Subcutaneous abdominal adipose tissue (tissue), 5 donors: ENCODE measurements around the gene FAM47E.
A peak's percentile ranks its signal among the peaks of the same experiment; 100 is the strongest.

Experiments used
- H3K27ac ChIP-seq: one replicate; pipeline ENCODE4 v1.7.0; 2013; ENCODE audit warnings: low read depth, mild to moderate bottlenecking, inconsistent platforms, low read length, moderate library complexity
- H3K27me3 ChIP-seq, 5 donors: one replicate each; pipeline ENCODE4 v1.7.0; 2013; ENCODE audit warnings: low read length in 5 of 5, inconsistent platforms in 1 of 5; ENCODE audit not compliant: control insufficient read depth in 5 of 5, insufficient read depth in 4 of 5
- H3K36me3 ChIP-seq, 5 donors: one replicate each; pipeline ENCODE4 v1.7.0; 2013; ENCODE audit warnings: low read length in 5 of 5; ENCODE audit not compliant: control insufficient read depth in 5 of 5, insufficient read depth in 5 of 5
- H3K4me1 ChIP-seq, 5 donors: one replicate each; pipeline ENCODE4 v1.7.0; 2013; ENCODE audit warnings: low read length in 5 of 5, mild to moderate bottlenecking in 3 of 5, moderate library complexity in 1 of 5; ENCODE audit not compliant: control insufficient read depth in 5 of 5, insufficient read depth in 5 of 5
- H3K4me3 ChIP-seq, 5 donors: one replicate each; pipeline ENCODE4 v1.7.0; 2013; ENCODE audit warnings: low read length in 5 of 5, low read depth in 1 of 5
- H3K9ac ChIP-seq, 5 donors: one replicate each; pipeline ENCODE4 v1.7.0; 2013; ENCODE audit warnings: low read length in 5 of 5, mild to moderate bottlenecking in 4 of 5, moderate library complexity in 3 of 5
- H3K9me3 ChIP-seq, 5 donors: one replicate each; pipeline ENCODE4 v1.7.0; 2013; ENCODE audit warnings: low read length in 5 of 5; ENCODE audit not compliant: control insufficient read depth in 5 of 5
- donor health status: healthy.
- donor health status: healthy.
- donor health status: healthy.
- donor health status: healthy.
- donor health status: healthy.

The FAM47E gene, protein sequence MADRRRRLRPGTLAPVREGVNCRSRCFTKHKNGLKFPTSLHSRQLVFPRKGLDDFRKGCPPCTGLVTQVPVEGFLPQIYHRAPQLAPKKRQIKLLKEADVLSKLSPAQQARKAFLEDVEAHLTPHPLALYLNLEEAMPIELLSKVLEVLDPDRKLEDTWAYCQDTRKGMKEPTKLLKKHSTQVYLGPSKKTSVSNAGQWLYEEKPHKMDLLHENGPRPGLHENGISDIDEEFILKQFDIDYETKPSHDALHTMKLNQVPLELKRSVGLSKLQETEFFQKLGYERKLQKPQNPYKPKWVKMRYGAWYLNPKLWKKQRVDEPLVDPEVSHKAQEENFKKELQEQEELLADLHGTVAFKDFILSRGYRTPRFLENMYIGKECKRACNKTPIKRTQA

GRCh38 chr4:76251441-76252270 is at the start of gene FAM47E:
TSS of gene FAM47E (plus strand) at chr4:76251721. CDS start at chr4:76251747, 26 bp downstream.
- peaks cover 2 to 31% (median 17%) of the 10 kb centered on the region in 5 donors for H3K4me1 ChIP-seq
- H3K9me3 ChIP-seq = no peaks in the 10 kb centered on the region
- peak within 1 kb of the TSS; percentile 66 to 84 (median 77) for H3K4me3 ChIP-seq
- peak within 1 kb of the TSS; percentile 35 to 75 (median 57) for H3K9ac ChIP-seq
- H3K27me3 ChIP-seq = peaks cover 0 to 9% (median 0%) of the 10 kb centered on the region in 5 donors
- no peaks in the 10 kb centered on the region for H3K36me3 ChIP-seq
- H3K27ac ChIP-seq = peak within 1 kb of the TSS; percentile 91

GRCh38 chr4:76203541-76203940 is 48.0 kb upstream of the FAM47E start:
- peak overlapping the region; percentile 95 for H3K27ac ChIP-seq

GRCh38 chr4:76204936-76205335 is 46.6 kb upstream of the FAM47E start:
- Histone ChIP-seq H3K27me3 (no peaks in the 10 kb centered on the region), H3K36me3 (peaks cover 0 to 4% (median 0%) of the 10 kb centered on the region in 5 donors), H3K4me3 (no peak overlapping the region), H3K4me1 (peaks cover 6 to 81% (median 69%) of the 10 kb centered on the region in 5 donors), H3K9me3 (no peaks in the 10 kb centered on the region), H3K9ac (no peak overlapping the region), H3K27ac (peak overlapping the region; percentile 95)

More at GRCh38 chr4:76203541-76203940, 48.0 kb upstream of the FAM47E start:
- H3K9ac ChIP-seq = no peak overlapping the region
- H3K4me1 ChIP-seq = peaks cover 9 to 82% (median 69%) of the 10 kb centered on the region in 5 donors
- H3K9me3 ChIP-seq = no peaks in the 10 kb centered on the region
- peaks cover 0 to 4% (median 0%) of the 10 kb centered on the region in 5 donors for H3K36me3 ChIP-seq
- no peaks in the 10 kb centered on the region for H3K27me3 ChIP-seq
- no peak overlapping the region for H3K4me3 ChIP-seq

DNA sequence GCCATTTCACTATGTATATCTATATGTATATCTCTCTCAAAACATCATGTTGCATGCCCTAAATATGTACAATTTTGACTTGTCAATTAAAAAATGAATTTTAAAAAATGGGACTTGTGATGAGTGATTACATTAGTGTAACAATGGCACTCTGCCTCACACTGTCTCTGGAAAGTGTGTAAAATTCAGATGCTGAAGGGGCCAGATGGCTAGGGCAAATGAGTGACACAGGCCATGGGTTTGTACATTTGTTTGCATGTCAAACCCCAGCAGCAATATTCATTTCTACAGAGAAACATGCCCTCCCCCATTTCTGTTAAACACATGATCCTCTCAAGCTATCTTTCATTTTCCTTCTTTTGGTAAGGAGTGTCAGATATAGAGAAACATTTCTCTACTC is 46.0 kb upstream of the FAM47E start:
- Histone ChIP-seq H3K4me1 (peaks cover 3 to 81% (median 69%) of the 10 kb centered on the region in 5 donors), H3K4me3 (no peak overlapping the region), H3K9me3 (no peaks in the 10 kb centered on the region), H3K27ac (peak overlapping the region; percentile 95), H3K9ac (peak overlapping the region in 3 of 5 donors; percentile 36 to 45 (median 42)), H3K36me3 (peaks cover 0 to 4% (median 0%) of the 10 kb centered on the region in 5 donors), H3K27me3 (no peaks in the 10 kb centered on the region)

DNA sequence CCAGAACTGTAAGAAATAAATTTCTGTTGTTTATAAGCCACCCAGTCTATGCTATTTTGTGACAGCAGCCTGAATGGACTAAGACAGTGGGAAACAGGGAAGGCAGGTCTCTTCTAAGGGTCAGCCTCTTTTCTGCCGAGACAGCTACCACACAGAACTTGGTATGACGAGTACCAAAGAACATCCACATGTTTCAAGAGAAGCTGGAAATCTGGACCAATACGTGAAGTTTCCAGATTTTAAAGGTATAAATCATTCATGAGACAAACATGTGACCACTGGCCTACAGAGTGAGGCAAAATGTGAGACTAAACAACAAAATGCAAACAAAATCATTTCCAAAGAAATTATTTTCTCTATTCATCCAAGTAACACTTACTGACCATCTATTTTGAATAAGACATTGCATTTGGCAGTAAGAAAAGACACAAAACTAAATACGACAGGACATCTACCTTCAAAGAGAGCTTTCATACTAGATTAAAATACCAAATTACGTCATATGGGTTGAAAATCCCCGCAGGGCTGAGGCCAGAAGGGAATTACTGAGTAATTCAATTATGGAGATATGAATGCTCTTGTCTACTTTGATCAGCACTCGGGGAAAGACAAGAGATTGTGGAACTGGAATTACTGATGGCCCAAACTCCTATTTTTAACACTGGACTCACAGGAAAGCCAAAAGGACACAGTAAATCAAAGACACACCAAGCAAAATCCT is 45.1 kb upstream of the FAM47E start:
- Histone ChIP-seq H3K27me3 (no peaks in the 10 kb centered on the region), H3K36me3 (peaks cover 0 to 4% (median 0%) of the 10 kb centered on the region in 5 donors), H3K27ac (peak overlapping the region; percentile 95), H3K4me3 (no peak overlapping the region), H3K4me1 (peaks cover 6 to 84% (median 70%) of the 10 kb centered on the region in 5 donors), H3K9ac (peak overlapping the region in 4 of 5 donors; percentile 13 to 45 (median 39)), H3K9me3 (no peaks in the 10 kb centered on the region)

DNA sequence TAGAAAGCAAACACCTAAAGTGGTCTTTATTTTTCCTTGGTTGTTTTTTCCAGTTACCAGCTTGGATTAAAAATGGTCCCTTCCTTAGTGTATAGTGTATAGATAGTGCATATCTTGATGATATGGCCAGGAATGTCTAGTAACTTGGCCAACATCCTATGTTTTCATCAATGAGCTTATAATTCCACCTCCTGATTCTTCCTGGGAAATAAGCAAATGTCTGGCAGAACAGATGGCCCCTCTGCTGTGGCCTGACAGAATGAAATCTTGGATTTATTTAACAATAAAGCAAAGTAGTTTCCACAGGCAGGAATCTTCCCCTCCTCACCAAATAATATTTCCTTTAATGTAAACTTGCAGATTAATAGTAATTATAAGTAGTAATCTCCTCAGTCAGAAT is 44.0 kb upstream of the FAM47E start:
- H3K27ac ChIP-seq = peak overlapping the region; percentile 95
- no peak overlapping the region for H3K4me3 ChIP-seq
- H3K27me3 ChIP-seq = no peaks in the 10 kb centered on the region
- peaks cover 9 to 93% (median 82%) of the 10 kb centered on the region in 5 donors for H3K4me1 ChIP-seq
- H3K9ac ChIP-seq = peak overlapping the region in 2 of 5 donors; percentile 13 to 56
- peaks cover 0 to 4% (median 0%) of the 10 kb centered on the region in 5 donors for H3K36me3 ChIP-seq
- H3K9me3 ChIP-seq = no peaks in the 10 kb centered on the region

GRCh38 chr4:76208005-76208765 is 43.3 kb upstream of the FAM47E start:
- no peaks in the 10 kb centered on the region for H3K9me3 ChIP-seq
- H3K27ac ChIP-seq = peak overlapping the region; percentile 95
- peaks cover 0 to 3% (median 0%) of the 10 kb centered on the region in 5 donors for H3K36me3 ChIP-seq
- peaks cover 9 to 93% (median 88%) of the 10 kb centered on the region in 5 donors for H3K4me1 ChIP-seq
- H3K4me3 ChIP-seq = peak overlapping the region; percentile 36 to 59 (median 43)
- H3K27me3 ChIP-seq = no peaks in the 10 kb centered on the region
- peak overlapping the region; percentile 57 to 81 (median 79) for H3K9ac ChIP-seq

DNA sequence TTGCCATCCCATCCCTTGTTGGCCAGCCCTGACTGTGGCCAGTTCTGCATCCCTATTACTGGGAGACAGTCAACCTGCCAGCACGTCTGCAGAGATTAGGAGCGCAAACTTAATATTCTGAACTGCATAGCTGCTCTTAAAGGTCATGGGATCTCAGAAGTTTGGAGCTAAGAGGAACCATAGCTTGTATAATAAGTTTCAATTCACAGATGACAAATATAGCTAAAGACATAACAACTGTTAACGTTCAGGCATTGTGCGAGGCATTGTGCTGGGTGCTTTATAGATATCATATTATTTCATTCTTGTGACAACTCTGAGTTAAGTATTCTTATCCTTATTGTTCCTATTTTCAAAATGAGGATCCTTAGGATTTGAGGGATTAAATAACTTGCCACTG is 41.6 kb upstream of the FAM47E start:
- H3K27me3 ChIP-seq = no peaks in the 10 kb centered on the region
- H3K9ac ChIP-seq = peak overlapping the region in 3 of 5 donors; percentile 19 to 90 (median 86)
- H3K4me3 ChIP-seq = no peak overlapping the region
- peaks cover 12 to 93% (median 87%) of the 10 kb centered on the region in 5 donors for H3K4me1 ChIP-seq
- H3K9me3 ChIP-seq = no peaks in the 10 kb centered on the region
- peaks cover 0 to 2% (median 0%) of the 10 kb centered on the region in 5 donors for H3K36me3 ChIP-seq
- peak overlapping the region; percentile 95 for H3K27ac ChIP-seq

GRCh38 chr4:76210452-76210851 is 41.1 kb upstream of the FAM47E start:
- peak overlapping the region in 3 of 5 donors; percentile 3 to 38 (median 8) for H3K4me3 ChIP-seq
- H3K27me3 ChIP-seq = no peaks in the 10 kb centered on the region
- peaks cover 0 to 2% (median 0%) of the 10 kb centered on the region in 5 donors for H3K36me3 ChIP-seq
- H3K9me3 ChIP-seq = no peaks in the 10 kb centered on the region
- peak overlapping the region in 4 of 5 donors; percentile 54 to 90 (median 78) for H3K9ac ChIP-seq
- H3K4me1 ChIP-seq = peaks cover 12 to 93% (median 83%) of the 10 kb centered on the region in 5 donors
- peak overlapping the region; percentile 95 for H3K27ac ChIP-seq
